NCI-H1436 treated with DMSO at 0.1 percent for 48 hours (cell line): ENCODE measurements around the gene KASH5.
"Not testable (repeated sequence)": the region's sequence is repeated elsewhere in the genome, so short reads cannot be mapped to it uniquely, and the experiment has no call there.

Experiments used
- DNase-seq: peaks from one replicate; lab custom pipeline; 2025; lab: John Stamatoyannopoulos, UW

Gene KASH5

GRCh38 chr19:49362048-49362928 lies 25.8 kb upstream of the KASH5 start, which contains the start of gene TEAD2:
Gene TEAD2 (minus strand): TSS chr19:49362416. CDS start chr19:49360075, 2,341 bp downstream.
- DNase-seq: no peak

GRCh38 chr19:49362929-49363267 lies 25.2 kb upstream of the KASH5 start:
- DNase-seq: no peak

GRCh38 chr19:49363268-49364082 lies 24.6 kb upstream of the KASH5 start, which contains the start of gene DKKL1:
Gene DKKL1 (plus strand): TSS chr19:49363877. CDS start chr19:49363999, 122 bp downstream.
- DNase-seq: no peak

- no peak for DNase-seq
Measured at GRCh38 chr19:49364083-49364737, 23.8 kb upstream of the KASH5 start.

DNA sequence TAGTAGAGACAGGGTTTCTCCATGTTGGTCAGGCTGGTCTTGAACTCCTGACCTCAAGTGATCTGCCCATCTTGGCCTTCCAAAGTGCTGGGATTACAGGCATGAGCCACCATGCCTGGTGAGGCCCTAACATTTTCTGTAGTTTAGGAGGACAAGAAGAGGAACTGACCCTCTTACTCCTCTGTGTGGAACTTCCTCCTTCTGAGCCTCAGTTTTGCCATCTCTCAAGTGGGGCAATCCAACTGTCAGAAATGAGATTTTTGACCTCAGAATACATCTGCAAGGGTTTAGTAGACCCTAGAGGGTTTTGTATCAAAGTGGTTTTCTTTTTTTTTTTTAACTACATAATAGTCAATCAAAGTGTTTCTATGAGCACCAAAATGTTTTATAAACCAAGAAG lies 21.9 kb upstream of the KASH5 start:
- DNase-seq: no peak

- DNase-seq: no peak
Measured at GRCh38 chr19:49368711-49369358, 19.2 kb upstream of the KASH5 start.

GRCh38 chr19:49371184-49371583 lies 16.9 kb upstream of the KASH5 start:
- DNase-seq: no peak

DNA sequence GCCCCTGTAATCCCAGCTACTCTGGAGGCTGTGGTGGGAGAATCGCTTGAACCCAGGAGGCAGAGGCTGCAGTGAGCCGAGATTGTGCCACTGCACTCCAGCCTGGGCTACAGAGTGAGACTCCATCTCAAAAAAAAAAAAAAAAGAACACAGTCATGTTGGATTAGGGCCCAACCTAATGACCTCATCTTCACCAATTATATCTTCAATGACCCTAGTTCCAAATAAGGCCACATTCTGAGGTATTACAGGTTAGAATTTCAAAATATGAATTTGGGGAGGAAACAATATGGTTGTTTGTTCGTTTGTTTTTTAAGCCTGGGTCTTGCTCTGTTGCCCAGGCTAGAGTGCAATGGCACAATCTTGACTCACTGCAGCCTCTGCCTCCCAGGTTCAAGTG lies 14.9 kb upstream of the KASH5 start:
- not testable (repeated sequence) for DNase-seq

DNA sequence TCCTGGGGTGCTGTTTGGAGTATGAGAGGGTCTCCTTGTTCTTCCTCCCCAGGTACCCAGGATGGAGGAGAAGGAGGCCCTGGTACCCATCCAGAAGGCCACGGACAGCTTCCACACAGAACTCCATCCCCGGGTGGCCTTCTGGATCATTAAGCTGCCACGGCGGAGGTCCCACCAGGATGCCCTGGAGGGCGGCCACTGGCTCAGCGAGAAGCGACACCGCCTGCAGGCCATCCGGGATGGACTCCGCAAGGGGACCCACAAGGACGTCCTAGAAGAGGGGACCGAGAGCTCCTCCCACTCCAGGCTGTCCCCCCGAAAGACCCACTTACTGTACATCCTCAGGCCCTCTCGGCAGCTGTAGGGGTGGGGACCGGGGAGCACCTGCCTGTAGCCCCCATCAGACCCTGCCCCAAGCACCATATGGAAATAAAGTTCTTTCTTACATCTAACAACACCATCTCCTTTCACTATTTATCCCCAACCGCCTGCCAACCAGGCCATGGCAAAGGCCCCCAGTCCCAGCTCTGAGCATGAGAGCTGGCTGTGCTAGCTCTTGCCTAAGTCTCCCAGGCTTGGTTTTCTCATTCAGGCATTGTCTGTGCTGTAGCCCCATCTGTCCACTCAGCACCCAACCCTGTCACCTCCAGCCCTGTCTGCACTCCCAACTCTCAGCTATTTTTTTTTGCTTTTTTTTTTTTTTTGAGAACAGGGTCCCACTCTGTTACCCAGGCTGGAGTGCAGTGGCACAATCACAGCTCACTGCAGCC lies 13.2 kb upstream of the KASH5 start:
- DNase-seq: no peak

DNA sequence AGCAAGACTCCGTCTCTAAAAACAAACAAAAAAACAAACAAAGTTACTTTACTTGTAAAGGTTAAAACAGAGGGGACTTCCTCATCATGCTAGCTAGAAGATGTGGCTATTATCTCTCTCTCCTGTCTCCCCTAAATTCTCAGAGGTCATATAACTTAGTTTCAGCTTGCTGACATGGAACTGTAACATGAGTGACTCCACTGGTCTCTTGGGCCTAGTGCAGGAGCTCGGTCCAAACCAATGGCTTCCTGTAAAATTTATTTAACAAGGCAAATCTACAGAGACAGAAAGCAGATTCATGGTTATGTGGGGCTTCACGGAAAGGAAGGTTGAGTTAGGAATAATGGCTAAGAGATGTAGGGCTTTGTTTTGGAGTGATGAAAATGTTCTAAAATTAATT lies 9.5 kb upstream of the KASH5 start:
- DNase-seq: no peak

DNA sequence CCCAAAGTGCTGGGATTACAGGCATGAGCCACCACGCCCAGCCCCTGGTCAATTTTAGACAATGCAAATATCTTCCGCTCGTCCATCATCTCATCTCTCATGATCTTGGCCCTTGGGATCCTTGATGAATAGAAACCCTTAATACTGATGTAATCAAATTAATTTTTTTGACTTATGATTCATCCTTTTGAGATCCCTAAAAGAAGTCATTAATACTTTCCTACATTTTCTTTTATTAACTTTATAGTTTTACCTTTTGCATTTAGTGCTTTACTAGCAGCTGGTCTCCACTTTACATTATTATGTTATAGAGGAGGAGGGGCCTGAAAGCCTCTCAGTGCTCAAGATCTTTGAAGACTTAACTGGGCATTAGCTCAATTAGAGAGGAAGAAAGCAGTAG lies 7.7 kb upstream of the KASH5 start:
- no peak for DNase-seq

- no peak for DNase-seq
Measured at GRCh38 chr19:49382639-49383038, 5.4 kb upstream of the KASH5 start.

GRCh38 chr19:49383599-49383998 lies 4.5 kb upstream of the KASH5 start:
- no peak for DNase-seq

DNA sequence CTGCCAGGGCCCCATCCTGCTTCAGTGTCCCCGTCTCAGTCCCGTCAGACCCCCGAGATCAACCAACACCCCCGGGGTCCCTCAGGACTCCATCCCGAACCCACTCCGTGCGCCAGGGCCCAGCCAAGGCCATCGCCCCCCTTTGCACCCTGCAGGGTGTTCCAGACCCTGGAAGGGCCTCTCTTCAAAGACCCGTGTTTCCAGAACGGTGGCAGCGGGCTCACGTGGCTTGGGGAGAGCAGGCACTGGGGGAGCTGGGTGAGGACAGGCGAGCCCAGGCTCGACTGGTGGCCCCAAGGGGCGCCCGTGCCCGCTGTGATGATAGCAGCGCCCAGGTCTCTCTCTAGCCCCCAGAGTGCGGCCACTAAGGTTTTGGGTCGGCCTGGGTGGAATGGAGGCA lies 1.4 kb downstream of the KASH5 start:
- no peak for DNase-seq

GRCh38 chr19:49390131-49390928 lies 2.3 kb downstream of the KASH5 start:
- DNase-seq: no peak

DNA sequence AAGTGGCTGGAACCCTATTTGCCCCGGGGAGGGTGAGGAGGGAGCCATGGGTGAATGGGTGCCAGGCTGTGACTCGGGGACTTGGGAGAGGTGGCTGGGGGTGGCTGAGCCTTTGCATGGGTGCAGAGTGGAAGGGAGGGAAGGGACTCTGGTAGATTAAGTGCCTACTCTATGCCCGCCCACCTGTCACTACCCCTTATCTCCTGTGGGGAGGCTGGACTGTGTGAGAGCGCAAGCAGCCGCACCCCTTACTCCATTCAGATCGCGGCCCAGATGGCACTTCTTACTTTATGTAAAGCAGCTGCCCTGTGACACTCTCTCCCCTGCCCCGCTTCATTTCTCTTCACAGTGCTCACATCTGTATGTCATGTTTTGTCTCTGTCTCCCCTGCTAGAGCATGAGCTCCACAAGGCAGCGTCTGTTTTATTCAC lies 2.9 kb downstream of the KASH5 start:
- no peak for DNase-seq

GRCh38 chr19:49391581-49392399 lies 3.7 kb downstream of the KASH5 start:
- no peak for DNase-seq

- DNase-seq: no peak
Measured at GRCh38 chr19:49393881-49394280, 5.8 kb downstream of the KASH5 start.
